ENCODE data around the gene MMP25.

- TF ChIP-seq POLR2AphosphoS5 (IDR thresholded peaks at IDR 0.05; ENCODE audit: low read depth, low read length): no peak
- TF ChIP-seq REST (IDR thresholded peaks at IDR 0.05; ENCODE audit: insufficient read depth in 1 of 2, low read depth in 2 of 2, low read length in 2 of 2): no peak
- TF ChIP-seq SIN3A (IDR thresholded peaks at IDR 0.05; ENCODE audit: borderline replicate concordance, insufficient read depth, low read length): no peak
- no peak for TF ChIP-seq TAF1 (IDR thresholded peaks at IDR 0.05; ENCODE audit: borderline replicate concordance, insufficient read depth, low read length)
- no peak for TF ChIP-seq FOXP2 (optimal IDR thresholded peaks at IDR 0.05; ENCODE audit: borderline replicate concordance, extremely low read depth, extremely low read length, insufficient read depth)
Measured at GRCh38 chr16:3013998-3014690, 32.2 kb upstream of the MMP25 start.
